HuH-7.5 (cell line): ENCODE results near the gene PBX1.
"Not testable (repeated sequence)": the region's sequence is repeated elsewhere in the genome, so short reads cannot be mapped to it uniquely, and the experiment has no call there.

Source experiments
- DNase-seq: peaks from one replicate; pipeline ENCODE4 v3.0.0; 2011; ENCODE audit warnings: low spot score

Gene PBX1

GRCh38 chr1:164558461-164559341, at the start of gene PBX1:
TSS of gene PBX1 (plus strand) at chr1:164559184.
- DNase-seq, result peak; percentile 75

GRCh38 chr1:164510435-164510834, 48.5 kb upstream of the PBX1 start:
- no peak for DNase-seq

DNA sequence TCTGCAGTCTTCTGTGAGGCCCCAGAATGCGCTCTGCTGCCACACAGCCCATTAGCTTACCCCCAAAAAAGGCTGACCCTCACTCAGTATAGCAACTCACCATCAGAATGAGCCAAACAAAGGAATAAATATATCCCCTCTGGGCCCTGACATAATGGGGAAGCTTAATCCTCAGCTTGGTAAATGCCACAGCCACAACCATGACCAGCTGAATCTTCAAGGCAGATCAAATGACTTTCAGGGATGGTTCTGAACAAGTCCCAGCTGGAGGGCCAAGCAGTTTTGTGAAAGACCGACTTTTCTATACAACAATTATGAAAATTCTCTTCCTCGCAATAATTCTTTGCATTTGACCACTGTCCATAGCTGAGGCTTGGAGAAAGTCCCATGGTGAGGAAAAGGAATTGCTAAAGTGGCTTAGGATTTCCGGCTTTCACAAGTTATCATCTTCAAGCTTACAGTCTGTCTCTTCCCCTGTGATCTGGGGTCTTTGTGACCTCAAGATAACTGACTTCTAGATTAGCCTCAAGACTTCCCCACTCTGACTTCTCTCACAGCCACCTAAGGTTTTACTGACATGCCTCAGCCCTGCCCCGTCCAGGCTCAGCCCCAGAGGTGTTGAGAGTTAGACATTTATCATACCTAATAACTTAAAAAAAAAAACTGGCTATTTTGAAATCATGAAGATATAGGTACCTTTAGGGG, 47.8 kb upstream of the PBX1 start:
- DNase-seq, result no peak

GRCh38 chr1:164515231-164515630, 43.8 kb upstream of the PBX1 start:
- DNase-seq, result no peak

DNA sequence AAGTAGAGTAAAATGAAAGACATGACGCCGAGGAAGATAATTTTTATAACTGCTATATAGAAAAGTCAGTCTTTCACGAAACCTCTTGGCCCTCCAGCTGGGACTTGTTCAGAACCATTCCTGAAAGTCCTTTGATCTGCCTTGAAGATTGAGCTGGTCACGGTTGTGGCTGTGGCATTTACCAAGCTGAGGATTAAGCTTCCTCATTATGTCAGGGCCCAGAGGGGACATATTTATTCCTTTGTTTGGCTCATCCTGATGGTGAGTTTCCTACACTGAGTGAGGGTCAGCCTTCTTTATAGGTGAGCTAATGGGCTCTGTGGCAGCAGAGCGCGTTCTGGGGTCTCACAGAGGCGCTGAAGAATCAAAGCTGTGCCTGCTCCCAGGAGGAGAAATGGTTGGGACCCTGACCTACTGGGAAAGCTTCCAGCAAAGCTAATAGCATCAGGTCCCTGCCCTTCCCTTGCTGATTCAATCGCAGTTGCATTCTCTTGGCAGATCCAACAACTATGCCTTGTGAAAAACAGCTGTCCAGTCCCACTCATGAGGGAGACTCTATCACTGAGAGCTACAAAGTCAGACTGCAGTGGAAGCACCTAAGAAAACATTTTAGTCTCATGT, 43.2 kb upstream of the PBX1 start:
- no peak for DNase-seq

DNA sequence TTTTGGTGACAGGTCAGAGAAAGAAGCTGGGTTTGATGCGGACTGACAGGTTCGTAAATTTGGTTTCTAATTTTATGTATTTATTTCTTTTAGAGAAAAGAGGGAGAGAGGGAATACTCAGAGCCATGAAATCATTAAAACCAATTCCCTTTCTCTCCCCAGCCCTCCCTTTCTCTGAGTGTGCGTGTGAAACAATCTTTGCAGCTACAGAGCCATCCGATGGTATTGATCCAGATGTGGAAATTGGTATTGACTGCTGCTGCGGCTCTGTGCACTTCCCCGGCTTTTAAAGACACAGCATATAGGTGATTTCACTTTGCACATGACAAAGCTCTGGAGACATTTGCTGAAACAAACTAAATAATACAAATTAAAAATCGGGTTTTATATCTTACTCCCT, 42.4 kb upstream of the PBX1 start:
- DNase-seq, result peak; percentile 13

DNA sequence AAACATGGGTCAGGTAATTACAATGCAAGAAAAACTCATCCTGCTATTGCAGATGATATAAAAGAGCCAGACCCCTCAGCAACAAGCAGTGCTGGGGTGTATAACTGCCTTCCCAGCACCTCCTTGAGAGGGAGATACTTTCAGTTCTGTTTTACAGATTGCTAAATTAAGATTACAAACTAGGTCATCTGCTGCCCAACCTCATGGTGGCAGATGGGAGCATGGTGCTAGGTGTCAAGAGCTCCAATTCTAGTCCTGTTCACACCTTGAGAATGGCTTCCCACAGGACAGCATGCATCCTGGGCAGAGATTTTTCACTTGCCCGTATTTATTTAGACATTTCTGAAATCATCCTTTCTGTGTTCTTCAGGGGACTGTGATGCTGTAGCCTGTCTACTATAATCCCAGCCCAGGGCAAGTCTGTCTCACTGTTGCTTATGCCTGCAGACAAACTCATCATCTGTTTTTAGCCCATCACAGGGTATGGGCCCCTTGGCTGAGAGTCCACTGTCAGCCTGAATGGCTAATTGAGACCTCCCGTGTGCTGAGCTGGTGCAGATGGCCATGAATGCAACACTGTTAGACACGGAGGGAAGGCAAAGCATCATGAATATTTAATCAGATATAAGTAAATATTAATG, 40.2 kb upstream of the PBX1 start:
- no peak for DNase-seq

- no peak for DNase-seq
Observed at GRCh38 chr1:164519426-164519825, 39.6 kb upstream of the PBX1 start.

DNA sequence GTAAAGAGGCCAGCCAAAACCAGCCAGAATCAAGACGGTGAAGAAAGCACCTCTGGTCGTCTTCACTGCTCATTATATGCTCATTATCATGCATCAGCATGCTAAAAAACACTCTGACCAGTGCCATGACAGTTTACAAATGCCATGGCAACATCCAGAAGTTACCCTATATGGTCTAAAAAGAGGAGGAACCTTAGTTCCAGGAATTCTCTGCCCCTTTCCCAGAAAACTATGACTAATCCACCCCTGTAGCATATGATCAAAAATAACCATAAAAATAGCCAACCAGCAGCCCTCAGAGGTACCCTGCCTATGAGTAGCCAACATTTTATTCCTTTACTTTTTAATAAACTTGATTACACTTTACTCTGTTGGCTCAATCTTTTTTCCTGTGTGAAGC, 34.2 kb upstream of the PBX1 start:
- no peak for DNase-seq

- DNase-seq, result no peak
Observed at GRCh38 chr1:164534863-164535610, 23.9 kb upstream of the PBX1 start.

DNA sequence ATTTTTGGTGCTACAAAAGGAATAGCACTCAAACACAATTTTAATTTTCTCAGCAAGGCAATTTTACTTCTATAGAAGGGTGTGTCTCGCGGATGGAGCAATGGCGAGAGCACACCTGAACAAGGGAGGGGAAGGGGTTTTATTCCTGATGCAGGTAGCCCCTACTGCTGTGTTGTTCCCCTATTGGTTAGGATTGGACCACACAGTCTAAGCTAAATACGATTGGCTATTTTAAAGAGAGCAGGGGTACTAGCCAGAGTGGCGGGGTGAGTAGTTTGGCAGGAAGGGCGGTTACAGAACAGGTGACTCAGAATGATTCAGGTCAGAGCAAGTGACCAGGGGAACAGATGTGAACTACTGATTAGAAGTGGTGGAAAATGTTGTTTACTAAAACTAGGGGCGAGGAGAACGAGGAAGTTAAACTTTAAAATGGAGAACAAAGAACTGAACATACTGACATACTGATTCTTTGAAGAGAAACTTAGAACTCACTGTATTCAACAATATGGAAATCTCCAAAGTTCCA, 6.5 kb upstream of the PBX1 start:
- DNase-seq, result not testable (repeated sequence)

GRCh38 chr1:164557270-164557669, 1.7 kb upstream of the PBX1 start:
- no peak for DNase-seq

- DNase-seq, result no peak
Observed at GRCh38 chr1:164559342-164560051, 513 bp downstream of the PBX1 start.

GRCh38 chr1:164560121-164560541, 1.1 kb downstream of the PBX1 start:
- DNase-seq, result no peak

- no peak for DNase-seq
Observed at GRCh38 chr1:164560556-164560955, 1.6 kb downstream of the PBX1 start.

DNA sequence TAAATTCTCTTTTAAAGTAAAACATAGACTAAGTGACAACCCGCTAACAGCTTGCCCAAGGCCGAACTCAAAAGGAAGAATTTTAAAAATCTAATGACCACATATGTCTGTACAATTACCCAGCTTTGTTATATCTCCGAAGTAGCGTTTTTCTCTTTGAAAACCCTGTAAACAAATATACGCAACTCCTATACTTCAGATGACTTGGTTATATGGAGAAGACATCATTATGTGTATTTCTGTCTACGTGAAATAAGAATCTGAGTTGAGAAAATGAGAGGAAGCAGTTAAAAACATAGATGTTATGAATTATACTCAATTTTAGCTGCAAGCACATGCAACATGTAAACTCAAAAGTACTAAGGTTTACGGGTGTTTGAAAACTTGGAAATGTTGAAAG, 2.0 kb downstream of the PBX1 start:
- no peak for DNase-seq

DNA sequence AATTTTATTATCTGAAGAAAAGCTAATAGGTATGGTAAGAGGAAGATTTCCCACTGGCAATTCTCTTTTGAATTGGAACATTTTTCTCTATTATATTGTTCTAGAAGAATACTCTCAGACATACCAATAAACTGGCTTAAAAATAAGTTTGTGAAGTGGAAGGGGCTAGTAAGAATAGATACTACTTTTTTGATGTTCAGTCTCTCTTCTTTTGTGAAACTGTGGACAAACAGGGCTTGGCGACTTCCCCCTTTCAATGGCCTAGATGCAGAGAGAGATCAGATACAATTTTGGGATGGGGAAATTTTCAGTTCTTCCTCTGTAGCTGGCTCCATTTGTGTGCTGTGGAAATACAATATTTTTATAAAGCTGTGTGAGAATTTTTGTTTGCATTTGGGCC, 2.5 kb downstream of the PBX1 start:
- no peak for DNase-seq

DNA sequence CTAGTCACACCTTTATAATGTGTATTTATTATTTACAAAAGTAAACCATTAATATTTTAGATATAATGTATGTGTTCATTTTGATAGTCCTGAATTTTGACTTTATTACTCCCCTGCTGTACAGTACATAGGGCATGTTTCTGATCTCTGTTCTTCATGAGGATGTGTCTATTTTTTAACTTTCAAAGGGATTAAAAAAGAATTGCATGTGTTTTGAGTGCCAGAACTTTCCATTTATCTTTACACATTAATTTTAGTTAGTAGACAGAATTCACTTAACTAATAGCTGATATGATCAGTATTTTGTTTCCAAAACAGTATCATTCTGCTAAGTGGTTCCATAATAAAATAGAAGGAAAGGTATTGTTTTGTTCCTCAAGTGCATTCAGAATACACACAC, 3.1 kb downstream of the PBX1 start:
- no peak for DNase-seq

GRCh38 chr1:164562511-164562910, 3.5 kb downstream of the PBX1 start:
- no peak for DNase-seq

DNA sequence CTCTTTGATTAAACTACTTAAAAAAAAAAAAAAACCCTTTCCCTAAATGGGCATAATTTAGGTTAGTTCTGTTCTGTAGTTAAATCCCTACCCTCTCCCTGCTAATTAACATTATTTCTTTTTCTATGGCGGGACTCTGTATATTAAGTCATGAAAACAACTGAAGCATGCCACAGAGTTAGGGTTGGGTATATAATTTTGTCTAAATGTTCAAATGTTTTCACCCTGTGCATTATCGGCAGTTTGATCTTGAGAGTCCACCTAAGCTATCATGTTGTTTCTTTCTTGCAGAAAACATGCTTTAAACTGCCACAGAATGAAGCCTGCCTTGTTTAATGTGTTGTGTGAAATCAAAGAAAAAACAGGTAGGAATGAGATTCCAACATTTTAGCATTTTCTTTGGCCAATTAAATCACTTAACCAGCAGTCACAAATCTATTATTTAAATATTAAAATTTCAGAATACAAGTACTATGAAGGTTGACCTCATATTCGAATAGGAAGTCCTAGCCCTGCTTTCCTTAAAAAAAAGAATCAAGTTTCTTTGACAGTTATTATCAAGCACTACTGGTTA, 4.0 kb downstream of the PBX1 start:
- no peak for DNase-seq
